HepG2 (cell line): ENCODE results near the gene MYCBP2. TPM values are rescaled to one million over a fixed set of nuclear protein-coding genes. Genes with fewer than 3 reads are reported as not detected.

Experiments
- ATF1 ChIP-seq: IDR thresholded peaks from 2 replicates; pipeline ENCODE4 v1.6.1; 2016; ENCODE audit warnings: mild to moderate bottlenecking, control low read depth
- HCFC1 ChIP-seq: fragments of 150-350 bp; IDR thresholded peaks from 2 replicates; pipeline ENCODE4 v1.6.1; 2014; ENCODE audit warnings: low read depth, low read length
- KLF6 ChIP-seq: IDR thresholded peaks from 2 replicates; pipeline ENCODE4 v1.8.0; 2016; ENCODE audit warnings: missing biosample characterization, missing genetic modification reagents
- SP140L ChIP-seq: sonication (generic); formaldehyde crosslinking; IDR thresholded peaks from 2 replicates; pipeline ENCODE4 v1.4.0; 2020; ENCODE audit warnings: missing genetic modification reagents, borderline replicate concordance
- ZNF205 ChIP-seq: IDR thresholded peaks from 2 replicates; pipeline ENCODE4 v1.6.1; 2018; ENCODE audit warnings: missing biosample characterization, missing genetic modification reagents
- ZNF547 ChIP-seq: sonication (generic); formaldehyde crosslinking; IDR thresholded peaks from 2 replicates; pipeline ENCODE4 v1.5.1; 2020; ENCODE audit warnings: mild to moderate bottlenecking, missing genetic modification reagents
- polyA plus RNA-seq, 8 experiments: library from polyadenylated mRNA; depleted of rRNA in 3 of 8; stranded (reverse) in 7 of 8; unstranded in 1 of 8; fragments of >200 nt; fragmentation: Illumina TruSeq in 4 of 8; extraction: Trizol in 4 of 8; gene quantifications; 2 replicates each; pipeline versions ENCODE4 v1.2.1 to v1.2.3, GENCODE V29; 2011 to 2016; ENCODE audit warnings: low read depth in 4 of 8, missing spikeins in 1 of 8, mixed read lengths in 1 of 8; ENCODE audit not compliant: insufficient read depth in 1 of 8
- total RNA-seq, 5 experiments: library from RNA; depleted of rRNA; stranded (reverse); fragments of >200 nt; fragmentation: Illumina TruSeq; extraction: Trizol; gene quantifications; 2 replicates each; pipeline ENCODE4 v1.2.3, GENCODE V29; 2016; ENCODE audit warnings: low read depth in 1 of 5
- TF ChIP-seq, protein P1 (sequence below), 2 experiments: sonication (generic) in 1 of 2; formaldehyde crosslinking in 1 of 2; IDR thresholded peaks; 2 replicates each; pipeline versions ENCODE4 v1.5.1 to v1.6.1; 2011 to 2020; ENCODE audit warnings: borderline replicate concordance in 1 of 2, low read depth in 1 of 2, low read length in 1 of 2, mild to moderate bottlenecking in 1 of 2, missing genetic modification reagents in 1 of 2, moderate library complexity in 1 of 2
- TF ChIP-seq, protein P2 (sequence below): sonication (generic); formaldehyde crosslinking; IDR thresholded peaks from 2 replicates; pipeline ENCODE4 v1.5.0; 2020; ENCODE audit warnings: missing genetic modification reagents

MYCBP2 gene
- total and polyA plus RNA-seq, 2 of the 13 experiments (the other 11 are each of a cell fraction or from before 2014, with no cell fraction given) = 16.3 to 35.3 TPM

DNA sequence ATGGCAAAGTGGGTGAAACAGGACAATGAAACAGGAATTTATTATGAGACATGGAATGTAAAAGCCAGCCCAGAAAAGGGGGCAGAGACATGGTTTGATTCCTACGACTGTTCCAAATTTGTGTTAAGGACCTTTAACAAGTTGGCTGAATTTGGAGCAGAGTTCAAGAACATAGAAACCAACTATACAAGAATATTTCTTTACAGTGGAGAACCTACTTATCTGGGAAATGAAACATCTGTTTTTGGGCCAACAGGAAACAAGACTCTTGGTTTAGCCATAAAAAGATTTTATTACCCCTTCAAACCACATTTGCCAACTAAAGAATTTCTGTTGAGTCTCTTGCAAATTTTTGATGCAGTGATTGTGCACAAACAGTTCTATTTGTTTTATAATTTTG is 326.4 kb downstream of the MYCBP2 start (continued):
- TF ChIP-seq, protein P1, sequence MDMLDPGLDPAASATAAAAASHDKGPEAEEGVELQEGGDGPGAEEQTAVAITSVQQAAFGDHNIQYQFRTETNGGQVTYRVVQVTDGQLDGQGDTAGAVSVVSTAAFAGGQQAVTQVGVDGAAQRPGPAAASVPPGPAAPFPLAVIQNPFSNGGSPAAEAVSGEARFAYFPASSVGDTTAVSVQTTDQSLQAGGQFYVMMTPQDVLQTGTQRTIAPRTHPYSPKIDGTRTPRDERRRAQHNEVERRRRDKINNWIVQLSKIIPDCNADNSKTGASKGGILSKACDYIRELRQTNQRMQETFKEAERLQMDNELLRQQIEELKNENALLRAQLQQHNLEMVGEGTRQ (IDR thresholded peaks at IDR 0.05; ENCODE audit: low read depth, low read length) = no peak
- TF ChIP-seq, protein P1 (CRISPR knock-in tag; IDR thresholded peaks at IDR 0.05; ENCODE audit: borderline replicate concordance) = no peak
- TF ChIP-seq ZNF547 (CRISPR knock-in tag) (no peak), KLF6 (no peak), HCFC1 (no peak), SP140L (CRISPR knock-in tag) (no peak), ATF1 (CRISPR knock-in tag) (no peak), ZNF205 (CRISPR knock-in tag) (no peak)
- TF ChIP-seq, protein P2, sequence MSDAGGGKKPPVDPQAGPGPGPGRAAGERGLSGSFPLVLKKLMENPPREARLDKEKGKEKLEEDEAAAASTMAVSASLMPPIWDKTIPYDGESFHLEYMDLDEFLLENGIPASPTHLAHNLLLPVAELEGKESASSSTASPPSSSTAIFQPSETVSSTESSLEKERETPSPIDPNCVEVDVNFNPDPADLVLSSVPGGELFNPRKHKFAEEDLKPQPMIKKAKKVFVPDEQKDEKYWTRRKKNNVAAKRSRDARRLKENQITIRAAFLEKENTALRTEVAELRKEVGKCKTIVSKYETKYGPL (CRISPR knock-in tag) = no peak

Other genes starting within 250 kb of the MYCBP2 start
- gene SCEL, start 208.6 kb upstream of the MYCBP2 start, total RNA-seq (2016; rRNA removed; fragmentation: Illumina TruSeq; extraction: Trizol) = not detected in 2 replicates
- not detected in 2 replicates for gene SCEL, start 208.6 kb upstream of the MYCBP2 start, polyA plus RNA-seq (2011; rRNA removed)